GM13977 (cell line): ENCODE data around the gene TBL1XR1.
"Not testable (repeated sequence)": the region's sequence is repeated elsewhere in the genome, so short reads cannot be mapped to it uniquely, and the experiment has no call there.

ENCODE experiments used
- DNase-seq: peaks from one replicate; pipeline ENCODE4 v3.0.0; 2012; ENCODE audit warnings: low spot score
- CTCF ChIP-seq: IDR thresholded peaks from 2 replicates; pipeline ENCODE4 v1.5.1; 2012; ENCODE audit warnings: mild to moderate bottlenecking, control low read depth; ENCODE audit not compliant: insufficient read depth; ENCODE audit errors: extremely low read depth, missing control alignments
- in situ Hi-C: fragments of 300-500 bp; cut with MboI; formaldehyde crosslinking; loops from one replicate; pipeline ENCODE4 v1.12.0; 2022; ENCODE audit warnings: low sequenced_read_pairs, low pct_unique_long_range_greater_than_20kb, mixed read lengths, inconsistent platforms; ENCODE audit not compliant: unreplicated experiment

The TBL1XR1 gene

GRCh38 chr3:177169936-177170722 lies 27.2 kb downstream of the TBL1XR1 start:
- in situ Hi-C loops: no loop called here
- TF ChIP-seq CTCF: no peak
- DNase-seq: no peak

- no peak for TF ChIP-seq CTCF
- DNase-seq: no peak
- in situ Hi-C loops: no loop called here
Observed at GRCh38 chr3:177168431-177168830, 28.9 kb downstream of the TBL1XR1 start.

DNA sequence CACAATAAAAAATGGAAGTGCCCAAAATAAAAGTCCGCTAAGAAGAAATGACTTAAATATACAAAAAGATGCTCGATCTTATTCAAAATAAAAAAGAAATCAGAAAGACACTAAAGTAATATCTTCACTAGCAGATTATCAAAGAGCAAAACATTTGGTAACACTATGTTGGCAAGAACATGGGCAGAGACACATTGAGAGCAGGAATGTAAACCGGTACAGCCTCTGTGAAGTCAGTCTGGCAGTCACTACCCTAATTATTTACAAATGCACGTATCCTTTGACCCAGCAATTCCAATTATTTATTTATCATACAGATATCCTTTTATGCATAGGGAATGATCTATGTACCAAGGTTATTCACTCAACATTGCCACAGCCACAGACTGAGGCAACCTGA lies 34.5 kb downstream of the TBL1XR1 start:
- in situ Hi-C loops: no loop called here
- no peak for DNase-seq
- no peak for TF ChIP-seq CTCF

DNA sequence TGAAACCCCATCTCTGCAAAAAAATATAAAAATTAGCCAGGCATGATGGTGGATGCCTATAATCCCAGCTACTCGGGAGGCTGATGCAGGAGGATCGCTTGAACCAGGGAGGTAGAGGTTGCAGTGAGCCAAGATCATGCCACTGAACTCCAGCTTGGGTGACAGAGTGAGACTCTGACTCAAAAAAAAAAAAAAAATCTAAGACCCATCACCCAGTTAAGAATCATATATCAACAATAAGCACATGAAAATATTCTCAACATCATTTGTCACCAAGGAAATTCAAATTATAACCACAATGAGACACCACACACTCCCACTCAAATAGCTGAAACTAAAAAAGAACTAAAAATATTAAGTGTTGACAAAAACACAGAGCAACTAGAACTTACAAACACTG lies 35.7 kb downstream of the TBL1XR1 start:
- DNase-seq, in situ Hi-C loops: not testable (repeated sequence)

DNA sequence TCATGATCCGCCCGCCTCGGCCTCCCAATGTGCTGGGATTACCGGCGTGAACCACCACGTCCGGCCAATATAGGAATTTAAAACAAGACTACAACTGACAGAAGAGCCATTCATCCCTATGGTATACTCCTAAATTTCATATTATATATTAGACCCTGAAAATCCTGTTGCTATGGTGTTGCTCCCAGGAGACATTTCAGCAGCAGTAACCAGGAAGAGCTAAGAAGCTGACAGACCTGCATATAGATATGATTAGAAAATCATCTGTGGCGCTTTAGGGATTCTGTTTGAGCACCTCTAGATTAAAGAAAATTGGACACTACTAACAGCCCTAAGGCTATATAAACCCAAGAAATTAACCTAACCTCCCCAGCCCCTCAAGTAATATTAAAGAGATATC lies 38.8 kb downstream of the TBL1XR1 start:
- in situ Hi-C loops: no loop called here
- no peak for DNase-seq
- TF ChIP-seq CTCF: no peak

DNA sequence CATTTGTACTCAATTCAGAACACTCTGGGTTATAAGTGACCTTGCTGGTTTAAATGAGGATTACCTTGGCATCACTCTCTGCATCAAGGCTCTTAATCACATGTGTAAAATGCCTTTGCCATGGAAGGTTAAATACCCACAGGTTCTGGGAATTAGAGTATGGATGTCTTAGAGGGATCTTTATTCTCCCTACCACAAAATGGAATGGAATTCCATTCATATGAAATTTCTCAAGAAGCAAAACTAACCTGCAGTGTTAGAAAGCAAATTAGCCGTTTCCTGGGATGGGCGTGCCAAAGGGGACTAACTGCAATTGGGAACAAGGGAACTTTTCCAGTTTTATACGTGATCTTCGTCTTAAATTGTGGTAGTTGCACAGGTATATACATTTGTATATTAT lies 39.8 kb downstream of the TBL1XR1 start:
- DNase-seq: no peak
- no peak for TF ChIP-seq CTCF
- in situ Hi-C loops: no loop called here

DNA sequence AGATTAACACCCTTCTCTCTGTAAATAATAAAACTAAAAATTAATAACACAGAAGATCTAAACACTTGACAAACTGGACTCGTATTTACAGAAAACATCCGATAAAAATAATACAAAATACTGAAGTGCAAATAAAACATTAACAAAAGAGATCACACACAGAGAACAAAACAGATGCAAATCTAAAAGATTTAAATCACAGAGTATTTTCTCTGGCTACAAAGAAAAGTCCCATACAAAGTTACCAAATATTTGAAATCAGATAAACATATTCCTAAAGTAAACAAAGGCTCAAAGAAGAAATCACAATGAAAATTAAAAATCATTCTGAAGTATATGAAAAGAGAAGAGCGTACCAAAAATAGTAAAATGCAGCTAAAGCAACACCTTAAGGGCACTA lies 42.5 kb downstream of the TBL1XR1 start:
- in situ Hi-C loops: no loop called here
- TF ChIP-seq CTCF: no peak
- no peak for DNase-seq
